GM23248 (cell line): ENCODE measurements around the gene DCUN1D1. TPM values are rescaled to one million over a fixed set of nuclear protein-coding genes. Genes with fewer than 3 reads are reported as not detected.

Experiments
- DNase-seq: peaks from one replicate; pipeline ENCODE4 v3.0.0-alpha.2; 2015
- H2AFZ ChIP-seq: fragments of 200-600 bp; sonication (generic); 2 replicates; pipeline ENCODE4 v1.6.1; 2016; ENCODE audit warnings: antibody characterized with exemption
- H3F3A ChIP-seq: fragments of 200-600 bp; sonication (generic); 2 replicates; pipeline ENCODE4 v1.6.1; 2016; ENCODE audit warnings: mild to moderate bottlenecking, antibody characterized with exemption, mixed run types; ENCODE audit not compliant: insufficient read depth
- H3K27ac ChIP-seq: fragments of 200-600 bp; sonication (generic); 2 replicates; pipeline ENCODE4 v1.5.1; 2016; ENCODE audit warnings: mild to moderate bottlenecking
- H3K27me3 ChIP-seq: fragments of 200-600 bp; sonication (generic); replicated peaks from 2 replicates; pipeline ENCODE4 v1.6.1; 2016; ENCODE audit warnings: mild to moderate bottlenecking; ENCODE audit not compliant: insufficient read depth
- H3K36me3 ChIP-seq: fragments of 200-600 bp; sonication (generic); 2 replicates; pipeline ENCODE4 v1.6.1; 2016; ENCODE audit warnings: low read depth, mild to moderate bottlenecking
- H3K4me1 ChIP-seq: fragments of 200-600 bp; sonication (generic); 2 replicates; pipeline ENCODE4 v1.6.1; 2016; ENCODE audit warnings: mild to moderate bottlenecking; ENCODE audit not compliant: insufficient read depth
- H3K4me2 ChIP-seq: fragments of 200-600 bp; sonication (generic); one replicate; pipeline ENCODE4 v1.6.1; 2016; ENCODE audit warnings: mild to moderate bottlenecking; ENCODE audit not compliant: unreplicated experiment
- H3K4me3 ChIP-seq: fragments of 200-600 bp; sonication (generic); 2 replicates; pipeline ENCODE4 v1.5.1; 2016; ENCODE audit warnings: mild to moderate bottlenecking
- H3K79me2 ChIP-seq: fragments of 200-600 bp; sonication (generic); 2 replicates; pipeline ENCODE4 v1.6.1; 2016; ENCODE audit warnings: mild to moderate bottlenecking; ENCODE audit not compliant: insufficient read depth
- H3K9ac ChIP-seq: fragments of 200-600 bp; sonication (generic); 2 replicates; pipeline ENCODE4 v1.6.1; 2016; ENCODE audit warnings: mild to moderate bottlenecking
- H3K9me2 ChIP-seq: fragments of 200-600 bp; sonication (generic); 2 replicates; pipeline ENCODE4 v1.6.1; 2016; ENCODE audit warnings: mixed run types, mild to moderate bottlenecking, moderate library complexity; ENCODE audit not compliant: insufficient read depth
- H3K9me3 ChIP-seq: fragments of 200-600 bp; sonication (generic); one replicate; pipeline ENCODE4 v1.6.1; 2017; ENCODE audit warnings: low read depth
- H4K20me1 ChIP-seq: fragments of 200-600 bp; sonication (generic); 2 replicates; pipeline ENCODE4 v1.6.0; 2016; ENCODE audit not compliant: insufficient read depth
- EZH2 ChIP-seq: fragments of 200-600 bp; sonication (generic); IDR thresholded peaks from 2 replicates; pipeline ENCODE4 v1.6.1; 2018; ENCODE audit warnings: antibody characterized with exemption, mild to moderate bottlenecking; ENCODE audit not compliant: insufficient read depth, poor library complexity, severe bottlenecking
- EZH2phosphoT487 ChIP-seq: fragments of 200-600 bp; sonication (generic); IDR thresholded peaks from 2 replicates; pipeline ENCODE4 v1.6.1; 2018; ENCODE audit warnings: antibody characterized with exemption, moderate library complexity, mild to moderate bottlenecking, low read depth; ENCODE audit not compliant: insufficient read depth
- WGBS, 2 experiments: methylation state at CpG; one replicate each; pipeline ENCODE4 v1.1.6; 2015 to 2017; ENCODE audit warnings: low lambda C conversion rate in 2 of 2, low coverage in 1 of 2; ENCODE audit errors: missing lambda C conversion rate in 2 of 2; 5-methylcytosine and 5-hydroxymethylcytosine counted together
- in situ Hi-C: fragments of 300-500 bp; cut with MboI; formaldehyde crosslinking; loops from 2 replicates; pipeline ENCODE4 v1.15.0; 2020
- polyA plus RNA-seq: library from polyadenylated mRNA; unstranded; fragments of >200 nt; fragmentation: Nextera tagmentation; extraction: Ambion mirVana; gene quantifications from 2 replicates; pipeline ENCODE4 v1.2.1, GENCODE V29; 2016
- total RNA-seq: library from RNA; depleted of rRNA; stranded (reverse); fragments of >200 nt; shearing (Covaris generic); gene quantifications from 2 replicates; pipeline ENCODE4 v1.2.3, GENCODE V29; 2014

Gene DCUN1D1
- total and polyA plus RNA-seq, 2 experiments from 2014 or later, result 28.5 to 31.7 TPM

DNA sequence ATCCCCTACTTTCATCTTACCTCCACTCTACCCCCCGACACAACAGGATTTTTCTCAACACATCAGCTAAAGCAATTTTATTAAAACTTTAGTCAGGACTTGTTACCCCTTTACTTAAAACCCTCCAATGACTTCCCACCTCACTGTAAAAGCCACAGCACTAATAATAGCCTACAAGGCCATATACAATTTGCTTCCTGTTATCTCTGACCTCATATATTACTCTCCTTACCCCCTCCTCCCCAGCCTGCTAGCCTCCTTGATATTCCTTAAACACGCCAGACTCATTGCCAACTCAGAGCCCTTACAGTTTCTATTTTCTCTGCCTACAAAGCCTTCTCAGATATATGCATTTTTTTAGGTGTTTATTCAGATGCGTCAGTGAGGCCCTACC is 54.4 kb downstream of the DCUN1D1 start:
- WGBS, 2 experiments, result 86 to 98% methylated on average over 3 of the region's 3 CpGs
- H3K27me3 ChIP-seq, result no peaks in the 10 kb centered on the region
- peaks cover 8% of the 10 kb centered on the region; the same call in 1 of the 2 replicates for H3F3A ChIP-seq
- no peak overlapping the region for H3K4me2 ChIP-seq
- H3K9me2 ChIP-seq, result no peaks in the 10 kb centered on the region
- no peak overlapping the region for H2AFZ ChIP-seq
- no peaks in the 10 kb centered on the region; the same call in 1 of the 2 replicates for H3K36me3 ChIP-seq
- H3K27ac ChIP-seq, result peak overlapping the region; percentile 25
- H3K4me3 ChIP-seq, result no peak overlapping the region
- no peak for DNase-seq
- in situ Hi-C loops, result no loop called here
- TF ChIP-seq EZH2 (no peak), EZH2phosphoT487 (no peak)
- no peak overlapping the region for H3K9ac ChIP-seq
- H3K79me2 ChIP-seq, result no peaks in the 10 kb centered on the region
- no peaks in the 10 kb centered on the region for H4K20me1 ChIP-seq
- peaks cover 13% of the 10 kb centered on the region for H3K4me1 ChIP-seq
- H3K9me3 ChIP-seq, result no peaks in the 10 kb centered on the region

DNA sequence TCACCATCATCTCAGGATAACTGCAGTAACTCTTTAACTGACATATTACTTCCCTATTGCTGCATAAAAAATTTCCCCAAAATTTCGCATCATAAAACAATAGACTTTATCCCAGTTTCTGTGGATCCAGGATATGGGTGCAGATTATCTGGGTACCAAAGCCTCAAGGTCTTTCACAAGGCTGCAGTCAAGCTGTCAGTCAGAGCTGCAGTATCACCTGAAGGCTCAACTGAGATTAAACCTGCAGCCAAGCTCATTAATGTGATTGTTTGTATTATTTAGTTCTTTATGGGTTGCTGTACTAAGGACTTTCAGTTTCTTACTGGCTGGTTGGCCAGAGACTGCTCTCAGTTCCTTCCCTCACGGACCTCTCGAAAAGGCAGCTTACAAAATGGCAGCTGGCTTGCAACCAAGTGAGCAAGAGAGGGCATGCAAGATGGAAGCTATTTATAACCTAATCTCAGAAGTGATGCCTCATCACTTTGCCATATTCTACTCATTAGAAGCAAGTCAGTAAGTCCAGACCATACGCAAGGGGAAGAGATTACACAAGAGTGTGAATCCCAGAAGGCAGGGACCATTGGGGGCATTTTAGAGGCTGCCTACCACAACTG is 54.9 kb downstream of the DCUN1D1 start:
- H3K27me3 ChIP-seq, result no peaks in the 10 kb centered on the region
- H3K9me3 ChIP-seq, result no peaks in the 10 kb centered on the region
- peaks cover 8% of the 10 kb centered on the region; the same call in 1 of the 2 replicates for H3F3A ChIP-seq
- no peak overlapping the region for H3K4me2 ChIP-seq
- peaks cover 13% of the 10 kb centered on the region for H3K4me1 ChIP-seq
- no peaks in the 10 kb centered on the region for H4K20me1 ChIP-seq
- WGBS, 2 experiments, result 57 to 60% methylated on average over 4 of the region's 4 CpGs
- peak overlapping the region; percentile 25 for H3K27ac ChIP-seq
- no peaks in the 10 kb centered on the region; the same call in 1 of the 2 replicates for H3K36me3 ChIP-seq
- in situ Hi-C loops, result no loop called here
- no peaks in the 10 kb centered on the region for H3K9me2 ChIP-seq
- DNase-seq, result peak; percentile 81
- H3K9ac ChIP-seq, result no peak overlapping the region
- no peak for TF ChIP-seq EZH2
- TF ChIP-seq EZH2phosphoT487, result no peak
- H3K4me3 ChIP-seq, result no peak overlapping the region
- no peaks in the 10 kb centered on the region for H3K79me2 ChIP-seq
- H2AFZ ChIP-seq, result no peak overlapping the region

- no peak overlapping the region for H3K27ac ChIP-seq
- H3K4me1 ChIP-seq, result peaks cover 13% of the 10 kb centered on the region
- no peak overlapping the region for H3K4me3 ChIP-seq
Measured at GRCh38 chr3:182921665-182922355, 58.5 kb downstream of the DCUN1D1 start.

GRCh38 chr3:182920515-182921084 is 59.7 kb downstream of the DCUN1D1 start:
- H2AFZ ChIP-seq, result no peak overlapping the region
- WGBS, 2 experiments, result 76 to 79% methylated on average over 9 of the region's 9 CpGs
- in situ Hi-C loops, result loop anchor here (25.0 kb wide), 1 partner anchor 467 kb away; no protein-coding TSS in a partner anchor

More at GRCh38 chr3:182921665-182922355, 58.5 kb downstream of the DCUN1D1 start:
- peak; percentile 33 for DNase-seq
- Histone ChIP-seq H3K36me3 (no peaks in the 10 kb centered on the region; the same call in 1 of the 2 replicates), H3K9ac (no peak overlapping the region), H3K4me2 (peak overlapping the region; percentile 45), H2AFZ (no peak overlapping the region), H3F3A (peaks cover 8% of the 10 kb centered on the region; the same call in 1 of the 2 replicates), H3K9me3 (no peaks in the 10 kb centered on the region), H4K20me1 (no peaks in the 10 kb centered on the region), H3K9me2 (no peaks in the 10 kb centered on the region), H3K79me2 (no peaks in the 10 kb centered on the region), H3K27me3 (no peaks in the 10 kb centered on the region)
- in situ Hi-C loops, result loop anchor here (25.0 kb wide), 1 partner anchor 465 kb away; no protein-coding TSS in a partner anchor
- TF ChIP-seq EZH2phosphoT487, result no peak
- TF ChIP-seq EZH2, result no peak
- 62 to 65% methylated on average over 4 of the region's 4 CpGs for WGBS, 2 experiments

More at GRCh38 chr3:182920515-182921084, 59.7 kb downstream of the DCUN1D1 start:
- Histone ChIP-seq H3K79me2 (no peaks in the 10 kb centered on the region), H3K9ac (no peak overlapping the region), H3K9me2 (no peaks in the 10 kb centered on the region), H3K4me2 (no peak overlapping the region), H3K27me3 (no peaks in the 10 kb centered on the region), H3K4me1 (peaks cover 13% of the 10 kb centered on the region), H3K36me3 (peaks cover under 1% of the 10 kb centered on the region; the same call in 1 of the 2 replicates), H3K27ac (no peak overlapping the region), H3K4me3 (no peak overlapping the region), H4K20me1 (no peaks in the 10 kb centered on the region), H3K9me3 (no peaks in the 10 kb centered on the region), H3F3A (no peaks in the 10 kb centered on the region)
- no peak for DNase-seq
- no peak for TF ChIP-seq EZH2
- TF ChIP-seq EZH2phosphoT487, result no peak
